Suprapubic skin (tissue), 4 donors: ENCODE data around the gene GOLPH3. TPM values are rescaled to one million over a fixed set of nuclear protein-coding genes. Genes with fewer than 3 reads are reported as not detected.

Experiments
- DNase-seq, 2 donors: peaks; one replicate each; pipeline ENCODE4 v3.0.0-alpha.2; 2019; ENCODE audit warnings: low spot score in 2 of 2
- H3K27ac ChIP-seq: fragments of 200-600 bp; sonication (generic); one replicate; pipeline ENCODE4 v1.5.1; 2019
- H3K27me3 ChIP-seq: fragments of 200-600 bp; sonication (generic); one replicate; pipeline ENCODE4 v1.5.1; 2019
- H3K36me3 ChIP-seq: fragments of 200-600 bp; sonication (generic); one replicate; pipeline ENCODE4 v1.5.1; 2019
- H3K4me1 ChIP-seq: fragments of 200-600 bp; sonication (generic); one replicate; pipeline ENCODE4 v1.5.1; 2019
- H3K4me3 ChIP-seq: fragments of 200-600 bp; sonication (generic); one replicate; pipeline ENCODE4 v1.5.1; 2019; ENCODE audit warnings: mild to moderate bottlenecking
- H3K9me3 ChIP-seq: fragments of 200-600 bp; sonication (generic); one replicate; pipeline ENCODE4 v1.5.1; 2019
- EP300 ChIP-seq: sonication (generic); formaldehyde crosslinking; IDR thresholded peaks from one replicate; pipeline ENCODE4 v1.6.1; 2017; ENCODE audit warnings: antibody characterized with exemption
- POLR2A ChIP-seq, 2 donors: fragments of 450-650 bp; IDR thresholded peaks; one replicate each; pipeline ENCODE4 v1.6.1; 2017; ENCODE audit warnings: antibody characterized with exemption in 2 of 2, mild to moderate bottlenecking in 2 of 2, moderate library complexity in 2 of 2
- POLR2AphosphoS5 ChIP-seq, 3 donors: sonication (generic); formaldehyde crosslinking; IDR thresholded peaks; one replicate each; pipeline ENCODE4 v1.6.1; 2017; ENCODE audit warnings: antibody characterized with exemption in 3 of 3
- WGBS: methylation state at CpG from one replicate; pipeline ENCODE4 v1.1.5; 2018; 5-methylcytosine and 5-hydroxymethylcytosine counted together
- total RNA-seq, 4 donors: library from RNA; depleted of rRNA; stranded (reverse); fragments of >200 nt; gene quantifications; one replicate each; pipeline ENCODE4 v1.1.0, GENCODE V29; 2016
- TF ChIP-seq, protein P1 (sequence below), 2 donors: fragments of 200-600 bp in 1 of 2; fragments of 450-650 bp in 1 of 2; sonication (generic) in 1 of 2; IDR thresholded peaks; one replicate each; pipeline ENCODE4 v1.5.1; 2016 to 2019; ENCODE audit warnings: antibody characterized with exemption in 2 of 2, mild to moderate bottlenecking in 1 of 2, moderate library complexity in 1 of 2

The GOLPH3 gene
- total RNA-seq, 4 donors from 2014 or later: 44.8 to 70.3 (median 58.9) TPM

DNA sequence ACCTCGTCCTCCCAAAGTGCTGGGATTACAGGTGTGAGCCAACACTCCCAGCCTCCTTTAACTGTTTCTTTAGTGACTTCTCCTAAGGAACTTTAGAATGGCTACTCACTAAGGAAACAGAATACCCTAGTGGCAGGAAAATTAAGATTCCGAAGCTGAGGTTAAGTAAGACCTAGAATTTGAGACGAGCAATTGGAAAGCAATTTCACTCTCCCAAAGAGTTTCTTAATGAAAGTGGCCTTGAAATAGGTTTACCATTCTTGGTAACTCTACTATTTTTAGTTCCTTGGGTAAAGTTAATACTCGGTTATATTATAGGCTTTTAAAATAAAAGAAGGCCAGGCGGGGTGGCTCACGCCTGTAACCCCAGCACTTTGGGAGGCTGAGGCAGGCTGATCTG lies 22.9 kb upstream of the GOLPH3 start:
- Histone ChIP-seq H3K9me3 (no peaks in the 10 kb centered on the region), H3K4me3 (no peak overlapping the region), H3K27me3 (no peaks in the 10 kb centered on the region), H3K27ac (no peak overlapping the region), H3K4me1 (peaks cover 4% of the 10 kb centered on the region), H3K36me3 (no peaks in the 10 kb centered on the region)
- 85% methylated on average over 6 of the region's 6 CpGs for WGBS
- TF ChIP-seq POLR2AphosphoS5 (IDR thresholded peaks at IDR 0.05) (no peak), EP300 (no peak), POLR2A (IDR thresholded peaks at IDR 0.05) (no peak)
- TF ChIP-seq, protein P1, sequence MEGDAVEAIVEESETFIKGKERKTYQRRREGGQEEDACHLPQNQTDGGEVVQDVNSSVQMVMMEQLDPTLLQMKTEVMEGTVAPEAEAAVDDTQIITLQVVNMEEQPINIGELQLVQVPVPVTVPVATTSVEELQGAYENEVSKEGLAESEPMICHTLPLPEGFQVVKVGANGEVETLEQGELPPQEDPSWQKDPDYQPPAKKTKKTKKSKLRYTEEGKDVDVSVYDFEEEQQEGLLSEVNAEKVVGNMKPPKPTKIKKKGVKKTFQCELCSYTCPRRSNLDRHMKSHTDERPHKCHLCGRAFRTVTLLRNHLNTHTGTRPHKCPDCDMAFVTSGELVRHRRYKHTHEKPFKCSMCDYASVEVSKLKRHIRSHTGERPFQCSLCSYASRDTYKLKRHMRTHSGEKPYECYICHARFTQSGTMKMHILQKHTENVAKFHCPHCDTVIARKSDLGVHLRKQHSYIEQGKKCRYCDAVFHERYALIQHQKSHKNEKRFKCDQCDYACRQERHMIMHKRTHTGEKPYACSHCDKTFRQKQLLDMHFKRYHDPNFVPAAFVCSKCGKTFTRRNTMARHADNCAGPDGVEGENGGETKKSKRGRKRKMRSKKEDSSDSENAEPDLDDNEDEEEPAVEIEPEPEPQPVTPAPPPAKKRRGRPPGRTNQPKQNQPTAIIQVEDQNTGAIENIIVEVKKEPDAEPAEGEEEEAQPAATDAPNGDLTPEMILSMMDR (IDR thresholded peaks at IDR 0.05): no peak
- no peak for DNase-seq

DNA sequence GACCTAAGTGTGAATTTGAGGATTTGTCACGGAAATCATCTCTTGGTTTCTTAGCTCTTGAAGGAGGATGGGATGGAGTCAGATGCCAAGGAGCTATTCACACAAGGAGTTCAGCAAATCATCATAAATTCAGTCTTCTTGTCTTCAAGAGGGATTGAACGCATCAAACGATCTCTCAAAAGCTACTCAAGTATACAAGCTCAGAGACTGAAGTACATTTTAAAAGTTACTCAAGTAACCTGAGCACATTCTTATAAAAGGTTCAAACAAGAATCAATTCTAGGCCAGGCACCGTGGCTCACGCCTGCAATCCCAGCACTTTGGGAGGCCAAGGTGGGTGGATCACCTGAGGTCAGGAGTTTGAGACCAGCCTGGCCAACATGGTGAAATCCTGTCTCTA lies 21.1 kb upstream of the GOLPH3 start:
- TF ChIP-seq POLR2A (IDR thresholded peaks at IDR 0.05) (no peak), EP300 (no peak)
- H3K4me1 ChIP-seq: peaks cover 4% of the 10 kb centered on the region
- no peaks in the 10 kb centered on the region for H3K36me3 ChIP-seq
- WGBS: 86% methylated on average over 5 of the region's 5 CpGs
- H3K4me3 ChIP-seq: no peak overlapping the region
- DNase-seq: no peak
- H3K9me3 ChIP-seq: no peaks in the 10 kb centered on the region
- no peak overlapping the region for H3K27ac ChIP-seq
- H3K27me3 ChIP-seq: no peaks in the 10 kb centered on the region

DNA sequence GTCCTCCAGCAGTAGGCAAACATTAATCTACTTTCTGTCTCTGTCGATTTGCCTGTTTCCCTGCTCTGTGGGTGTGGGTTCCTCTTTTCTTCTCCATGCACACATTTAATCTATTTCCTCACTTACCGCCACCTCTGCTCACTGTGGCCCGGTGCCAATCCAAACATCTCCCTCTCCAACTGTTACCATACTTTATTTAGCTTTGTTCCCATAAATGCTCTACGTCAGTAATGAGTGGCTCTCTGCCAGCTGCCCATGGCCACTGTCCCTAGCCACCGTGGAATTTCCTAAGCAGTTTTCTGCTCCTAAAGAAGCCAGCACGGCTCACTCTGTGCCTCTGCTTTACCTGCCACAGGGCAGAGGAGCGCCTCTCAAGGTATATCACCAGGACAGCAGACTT lies 19.5 kb upstream of the GOLPH3 start:
- no peaks in the 10 kb centered on the region for H3K9me3 ChIP-seq
- DNase-seq: peak; percentile 81 to 85

DNA sequence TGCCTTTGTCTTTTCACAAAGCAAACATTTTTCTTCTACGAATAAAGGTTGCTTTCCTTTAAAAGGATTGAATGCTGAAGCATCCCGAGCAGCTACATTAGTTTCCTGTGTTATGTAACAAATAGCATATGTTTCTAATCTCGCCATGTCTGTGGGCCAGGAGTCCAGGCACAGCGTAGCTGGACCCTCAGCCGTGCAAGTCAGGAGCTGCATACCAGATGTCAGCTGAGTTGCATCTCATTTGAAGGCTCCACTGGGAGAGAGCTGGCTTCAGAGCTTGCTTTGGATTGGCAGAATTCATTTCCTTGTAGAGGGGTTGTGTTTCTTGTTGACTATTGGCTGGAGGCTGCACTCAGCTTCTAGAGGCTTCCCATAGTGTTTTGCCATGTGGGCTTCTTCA lies 16.0 kb upstream of the GOLPH3 start:
- Histone ChIP-seq H3K27ac (no peak overlapping the region), H3K36me3 (no peaks in the 10 kb centered on the region), H3K4me1 (peaks cover 4% of the 10 kb centered on the region), H3K27me3 (no peaks in the 10 kb centered on the region), H3K4me3 (no peak overlapping the region), H3K9me3 (no peaks in the 10 kb centered on the region)
- no peak for TF ChIP-seq POLR2AphosphoS5 (IDR thresholded peaks at IDR 0.05)
- TF ChIP-seq, protein P1 (IDR thresholded peaks at IDR 0.05): no peak
- no peak for TF ChIP-seq EP300
- no peak for TF ChIP-seq POLR2A (IDR thresholded peaks at IDR 0.05)
- no peak for DNase-seq
- 71% methylated on average over 5 of the region's 5 CpGs for WGBS

More for the DNA sequence above, 19.5 kb upstream of the GOLPH3 start:
- no peaks in the 10 kb centered on the region for H3K36me3 ChIP-seq
- no peak overlapping the region for H3K27ac ChIP-seq
- no peak overlapping the region for H3K4me3 ChIP-seq
- WGBS: 15% methylated on average over 7 of the region's 7 CpGs
- peaks cover 4% of the 10 kb centered on the region for H3K4me1 ChIP-seq
- no peaks in the 10 kb centered on the region for H3K27me3 ChIP-seq
- TF ChIP-seq, protein P1 (IDR thresholded peaks at IDR 0.05): no peak
- no peak for TF ChIP-seq POLR2A (IDR thresholded peaks at IDR 0.05)
- TF ChIP-seq POLR2AphosphoS5 (IDR thresholded peaks at IDR 0.05): no peak
- TF ChIP-seq EP300: no peak

DNA sequence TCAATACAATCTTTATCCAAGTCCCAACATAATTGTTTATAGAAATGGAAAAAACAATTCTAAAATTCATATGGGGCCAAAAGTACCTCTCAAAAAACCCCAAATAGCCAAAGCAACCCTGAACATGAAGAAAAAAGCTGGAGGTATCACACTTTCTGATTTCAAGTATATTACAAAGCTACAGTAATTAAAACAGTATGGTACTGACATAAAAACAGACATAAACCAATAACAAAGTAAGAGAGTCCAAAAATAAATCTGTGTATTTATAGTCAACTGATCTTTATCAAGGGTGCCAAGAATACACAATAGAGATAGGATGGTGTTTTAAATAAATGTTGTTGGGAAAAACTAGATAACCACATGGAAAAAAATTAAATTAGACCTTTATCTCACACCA lies 13.6 kb upstream of the GOLPH3 start:
- Histone ChIP-seq H3K27ac (no peak overlapping the region), H3K36me3 (no peaks in the 10 kb centered on the region), H3K27me3 (no peaks in the 10 kb centered on the region), H3K4me3 (no peak overlapping the region), H3K4me1 (no peaks in the 10 kb centered on the region), H3K9me3 (no peaks in the 10 kb centered on the region)
- no peak for DNase-seq
- TF ChIP-seq, protein P1 (IDR thresholded peaks at IDR 0.05): no peak
- no peak for TF ChIP-seq POLR2AphosphoS5 (IDR thresholded peaks at IDR 0.05)
- no peak for TF ChIP-seq EP300
- no peak for TF ChIP-seq POLR2A (IDR thresholded peaks at IDR 0.05)

DNA sequence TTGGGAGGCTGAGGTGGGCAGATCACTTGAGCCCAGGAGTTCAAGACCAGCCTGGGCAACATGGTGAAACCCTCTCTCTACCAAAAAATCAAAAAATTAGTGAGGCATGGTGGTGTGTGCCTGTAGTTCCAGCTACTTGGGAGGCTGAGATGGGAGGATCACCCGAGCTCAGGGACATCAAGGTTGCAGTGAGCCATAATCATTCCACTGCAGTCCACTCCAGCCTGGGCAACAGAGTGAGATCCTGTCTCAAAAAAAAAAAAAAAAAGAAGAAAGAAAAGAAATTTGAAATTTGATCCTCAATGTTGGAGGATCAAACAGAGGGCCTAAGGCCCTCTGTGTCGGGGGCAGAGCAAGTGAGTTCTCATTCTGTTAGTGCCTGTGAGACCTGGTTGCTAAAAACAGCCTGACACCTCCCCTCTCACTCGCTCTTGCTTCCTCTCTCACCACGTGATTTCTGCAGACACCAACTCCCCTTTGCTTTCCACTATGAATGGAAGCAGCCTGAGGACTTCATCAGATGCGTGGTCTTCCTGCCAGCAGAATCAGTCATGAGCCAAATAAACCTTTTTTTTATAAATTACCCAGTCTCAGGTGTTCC lies 8.4 kb upstream of the GOLPH3 start:
- H3K9me3 ChIP-seq: no peaks in the 10 kb centered on the region
- WGBS: 75% methylated on average over 5 of the region's 5 CpGs
- H3K36me3 ChIP-seq: no peaks in the 10 kb centered on the region
- TF ChIP-seq POLR2AphosphoS5 (IDR thresholded peaks at IDR 0.05) (no peak), POLR2A (IDR thresholded peaks at IDR 0.05) (no peak), EP300 (no peak)
- TF ChIP-seq, protein P1 (IDR thresholded peaks at IDR 0.05): no peak
- H3K4me3 ChIP-seq: no peak overlapping the region
- H3K27me3 ChIP-seq: no peaks in the 10 kb centered on the region
- no peaks in the 10 kb centered on the region for H3K4me1 ChIP-seq
- no peak overlapping the region for H3K27ac ChIP-seq
- DNase-seq: no peak
